Muscle of arm (tissue), 12 donors: ENCODE results near the gene CLEC2L. TPM values are rescaled to one million over a fixed set of nuclear protein-coding genes. Genes with fewer than 3 reads are reported as not detected.
"Not testable (repeated sequence)": the region's sequence is repeated elsewhere in the genome, so short reads cannot be mapped to it uniquely, and the experiment has no call there.

Source experiments
- DNase-seq: peaks from one replicate; pipeline ENCODE4 v3.0.0-alpha.2; 2013
- polyA plus RNA-seq, 12 donors: library from polyadenylated mRNA; unstranded; fragments of 120-200 nt; gene quantifications; one replicate each; pipeline ENCODE4 v1.2.1, GENCODE V29; 2013; ENCODE audit not compliant: insufficient read length in 12 of 12

Gene CLEC2L
- polyA plus RNA-seq, 12 donors = 1.2 to 3.4 (median 1.8) TPM; not detected in 2

- not testable (repeated sequence) for DNase-seq
Measured at GRCh38 chr7:139553991-139554700, 30.7 kb downstream of the CLEC2L start.

- no peak for DNase-seq
Measured at GRCh38 chr7:139557857-139558581, 34.5 kb downstream of the CLEC2L start.

GRCh38 chr7:139559364-139560105 is 36.0 kb downstream of the CLEC2L start:
- no peak for DNase-seq

GRCh38 chr7:139560199-139560598 is 36.7 kb downstream of the CLEC2L start:
- no peak for DNase-seq

- DNase-seq = no peak
Measured at GRCh38 chr7:139560678-139561077, 37.2 kb downstream of the CLEC2L start.

DNA sequence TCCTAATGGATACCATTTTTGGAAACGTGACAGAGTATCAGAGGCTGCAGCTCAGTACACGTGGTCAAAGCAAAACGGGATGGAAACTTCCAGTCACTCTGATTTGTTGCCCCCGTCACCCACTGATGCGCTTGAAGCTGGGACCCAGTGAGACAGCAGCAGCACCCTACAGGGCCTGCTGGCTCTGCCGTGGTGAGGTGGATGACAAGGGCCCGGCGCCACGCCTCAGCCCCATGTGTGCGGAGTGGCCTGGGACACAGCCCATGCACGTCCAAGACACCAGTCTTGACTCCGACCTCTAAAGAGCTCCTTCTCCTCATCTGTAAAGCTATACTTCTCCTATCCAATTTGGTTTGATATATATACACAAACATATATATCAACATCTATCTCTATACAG is 39.0 kb downstream of the CLEC2L start:
- no peak for DNase-seq

DNA sequence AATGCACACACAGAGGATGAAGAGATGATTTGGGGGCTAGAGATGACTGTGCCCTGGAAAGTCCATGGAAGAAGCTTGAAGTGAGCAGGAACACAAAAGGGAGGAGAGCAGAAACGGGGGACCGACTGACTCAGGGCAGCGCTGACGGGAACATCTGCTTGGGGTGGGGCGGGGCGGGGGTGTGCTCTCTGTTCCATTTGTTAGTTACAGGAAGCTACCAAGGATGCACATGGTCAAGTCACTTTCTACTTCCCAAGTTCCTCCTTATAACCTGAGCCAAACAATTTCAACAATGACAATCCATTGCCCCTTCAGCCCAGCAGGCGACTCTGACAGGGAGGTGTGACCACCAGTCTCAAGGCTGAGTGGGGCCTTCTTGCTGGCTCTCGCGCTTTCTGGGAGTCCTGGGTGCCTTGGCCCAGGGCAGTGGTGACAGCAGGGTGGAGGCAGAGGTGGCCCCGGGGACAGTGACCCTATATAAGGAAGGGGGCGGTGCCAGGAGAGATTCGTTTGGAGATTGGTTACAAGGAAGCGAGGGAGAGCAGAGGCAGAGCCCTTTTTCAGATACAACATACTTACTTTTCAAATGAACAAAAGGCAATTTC is 39.6 kb downstream of the CLEC2L start:
- no peak for DNase-seq

GRCh38 chr7:139563856-139564255 is 40.4 kb downstream of the CLEC2L start:
- DNase-seq = no peak

DNA sequence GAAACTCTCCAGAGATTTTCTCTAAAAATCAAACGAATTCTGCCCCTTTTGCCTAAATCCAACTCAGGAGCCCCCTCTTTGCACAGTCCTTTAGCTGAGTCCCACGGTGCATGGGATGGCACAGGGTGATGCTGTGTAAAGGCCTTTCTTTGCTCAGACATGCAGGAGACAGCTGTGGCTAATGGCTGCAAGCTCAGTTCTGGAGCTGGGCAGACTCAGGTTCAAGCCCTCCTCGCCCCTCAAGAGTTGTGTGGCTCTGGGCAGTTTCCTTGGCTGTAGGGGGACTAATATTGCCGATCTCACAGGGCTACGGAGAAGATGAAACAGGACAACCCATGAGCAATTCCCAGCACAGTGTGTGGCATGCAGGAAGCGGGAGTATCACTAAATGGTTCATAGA is 42.6 kb downstream of the CLEC2L start:
- DNase-seq = no peak

- DNase-seq = no peak
Measured at GRCh38 chr7:139566736-139567646, 43.5 kb downstream of the CLEC2L start.

DNA sequence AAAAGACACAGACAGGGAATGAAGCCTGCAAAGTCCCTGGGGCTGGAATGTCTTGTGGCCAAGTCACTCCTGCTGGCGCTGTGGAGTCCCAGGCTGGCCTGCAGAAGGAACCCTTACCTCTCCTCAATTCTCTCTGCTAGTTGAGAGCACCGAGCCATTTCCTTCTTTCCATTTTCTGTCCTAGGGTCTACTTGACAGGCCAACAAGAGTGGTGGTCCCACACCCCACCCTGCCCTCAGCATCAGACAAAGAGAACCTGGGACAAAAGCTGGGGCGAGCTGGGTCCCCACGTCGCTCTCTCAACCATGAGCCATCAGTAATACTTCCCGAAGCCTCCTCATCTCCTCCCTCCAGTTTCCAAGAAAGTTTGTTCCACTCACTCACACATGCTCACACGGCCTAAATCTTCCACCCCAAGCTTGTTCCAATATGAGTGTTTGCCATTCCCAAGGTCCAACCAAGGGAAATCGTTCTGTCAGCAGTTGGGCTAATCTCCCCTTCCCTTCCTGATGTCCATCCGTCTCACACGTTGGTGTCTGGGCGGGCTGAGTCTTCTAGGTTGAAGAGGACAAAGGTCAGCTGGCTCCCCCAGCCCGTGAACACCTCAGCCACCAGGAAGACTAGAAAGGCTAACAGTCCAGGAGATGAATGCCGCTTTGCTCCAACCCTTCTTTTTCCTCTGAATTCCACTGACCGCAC is 44.3 kb downstream of the CLEC2L start:
- no peak for DNase-seq

- DNase-seq = no peak
Measured at GRCh38 chr7:139568346-139568675, 44.8 kb downstream of the CLEC2L start.

GRCh38 chr7:139568813-139569490 is 45.5 kb downstream of the CLEC2L start:
- DNase-seq = no peak

DNA sequence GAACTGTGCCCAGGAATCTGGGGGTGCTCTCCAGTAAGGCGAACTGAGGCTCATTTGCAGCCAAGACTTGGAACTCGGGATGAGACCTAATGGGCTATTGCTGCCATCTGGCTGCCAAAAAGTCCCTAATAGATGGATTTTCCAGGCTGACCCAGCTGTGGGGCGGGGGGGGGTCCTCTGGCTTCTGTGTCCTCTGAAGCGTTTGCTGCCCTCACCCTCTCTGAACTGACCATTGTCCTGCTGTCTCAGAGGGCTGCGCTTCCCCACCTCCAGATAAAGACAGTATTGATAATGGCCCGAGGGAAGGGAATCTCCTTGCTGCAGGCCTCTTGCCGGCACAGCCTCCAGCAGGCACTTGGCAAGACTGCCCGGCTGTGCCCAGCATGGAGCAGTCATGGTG is 46.6 kb downstream of the CLEC2L start:
- peak; percentile 19 for DNase-seq

GRCh38 chr7:139570626-139571025 is 47.1 kb downstream of the CLEC2L start:
- no peak for DNase-seq

DNA sequence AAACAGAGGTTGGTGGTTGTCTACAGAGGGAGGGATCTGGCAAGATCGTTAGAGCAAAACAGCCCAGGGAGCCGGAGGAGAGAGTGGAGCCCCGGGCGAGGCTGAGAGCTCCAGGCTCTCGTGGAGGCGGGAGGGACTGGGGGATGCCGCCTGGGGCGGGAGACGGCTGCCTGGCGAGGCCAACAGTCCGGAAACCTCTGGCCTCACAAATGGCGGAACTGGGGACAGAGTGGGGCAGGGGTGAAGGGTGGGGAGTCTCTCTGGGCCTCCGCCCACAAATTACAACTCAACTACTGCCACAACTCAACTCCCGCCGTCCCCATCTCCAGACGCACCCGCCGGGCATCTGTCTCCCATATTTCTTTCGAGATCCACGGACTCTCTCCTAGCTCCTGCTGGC is 47.7 kb downstream of the CLEC2L start:
- DNase-seq = no peak

GRCh38 chr7:139571651-139572050 is 48.2 kb downstream of the CLEC2L start:
- no peak for DNase-seq

DNA sequence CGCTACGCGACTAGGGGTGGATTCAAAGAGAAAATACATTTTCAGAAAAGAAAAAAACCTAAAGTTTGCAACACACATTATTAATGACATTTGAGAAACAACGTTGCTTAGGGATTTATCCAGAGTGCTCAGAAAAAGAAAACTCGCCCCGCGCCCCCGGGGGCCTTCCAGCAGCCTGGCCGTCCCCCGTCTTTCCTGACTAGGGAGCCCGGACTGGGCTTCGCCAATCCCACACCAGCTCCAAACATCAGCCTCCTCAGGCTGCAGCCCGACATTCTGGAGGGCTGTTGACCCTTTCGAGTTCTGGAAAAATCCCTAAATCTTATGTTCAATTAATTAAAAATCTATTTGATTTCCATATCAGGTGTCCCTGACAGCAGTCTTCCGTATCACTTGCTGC is 48.6 kb downstream of the CLEC2L start:
- no peak for DNase-seq

- DNase-seq = no peak
Measured at GRCh38 chr7:139572704-139573385, 49.4 kb downstream of the CLEC2L start.

GRCh38 chr7:139573871-139574270 is 50.4 kb downstream of the CLEC2L start:
- DNase-seq = no peak
